K562 (cell line): ENCODE results near the gene EXOC4. TPM values are rescaled to one million over a fixed set of nuclear protein-coding genes. Genes with fewer than 3 reads are reported as not detected.

Source experiments
- ATAC-seq: fragments of 200-7000 bp; cut with Tn5 transposase; 3 replicates; pipeline ENCODE4 v1.9.1; 2020; ENCODE audit warnings: moderate library complexity
- BruUV-seq: library from RNA; stranded (reverse); fragments of 400-500 nt; replicated peaks from 2 replicates; lab custom pipeline; 2021; lab: Mats Ljungman, UMichigan
- CTCF ChIA-PET: fragments of 300-600 bp; formaldehyde crosslinking; extraction: SDS; loops from one replicate; lab custom pipeline; 2021; ENCODE audit warnings: low intra/inter-chr PET ratio; lab: Yijun Ruan, JAX
- POLR2A ChIA-PET: fragments of 300-600, 350-650 bp; sonication (Branson Sonifier 250); formaldehyde crosslinking; extraction: SDS; loops from one replicate; lab custom pipeline; 2021; ENCODE audit warnings: antibody characterized with exemption, inconsistent platforms; lab: Yijun Ruan, JAX
- DNase-seq, 4 experiments: peaks; one replicate each; pipeline versions ENCODE4 v3.0.0 to v3.0.0-alpha.2; 2011 to 2018; ENCODE audit warnings: low spot score in 3 of 4, mixed read lengths in 3 of 4; ENCODE audit errors: extremely low read depth in 1 of 4
- FAIRE-seq: peaks from 2 replicates; lab custom pipeline; 2011; peaks lifted over from hg19 to GRCh38; lab: Jason Lieb, UNC
- H2AFZ ChIP-seq: 2 replicates; pipeline ENCODE4 v1.6.0; 2011; ENCODE audit warnings: low read depth, low read length, control low read depth, inconsistent platforms
- H3K27ac ChIP-seq: fragments of 200-600 bp; 3 replicates; pipeline ENCODE4 v1.8.0; 2011; ENCODE audit warnings: low read depth, mild to moderate bottlenecking, control low read depth, inconsistent platforms, low read length, moderate library complexity, mixed read lengths; ENCODE audit errors: extremely low read depth
- H3K27me3 ChIP-seq, 2 experiments: fragments of 300-600 bp in 1 of 2; 2 replicates in 1 of 2; 3 replicates in 1 of 2; pipeline versions ENCODE4 v1.6.0 to v1.8.0; 2011; ENCODE audit warnings: inconsistent platforms in 2 of 2, low read length in 2 of 2, mild to moderate bottlenecking in 1 of 2, mixed read lengths in 1 of 2, moderate library complexity in 1 of 2; ENCODE audit not compliant: control insufficient read depth in 2 of 2, insufficient read depth in 2 of 2
- H3K36me3 ChIP-seq: fragments of 300-600 bp; 3 replicates; pipeline ENCODE4 v1.8.0; 2011; ENCODE audit warnings: mild to moderate bottlenecking, low read length, inconsistent platforms; ENCODE audit not compliant: control insufficient read depth, insufficient read depth
- H3K4me1 ChIP-seq, 2 experiments: fragments of 200-600 bp in 1 of 2; replicated peaks in 1 of 2; 2 replicates in 1 of 2; 3 replicates in 1 of 2; pipeline versions ENCODE4 v1.5.1 to v1.8.0; 2011; ENCODE audit warnings: inconsistent platforms in 2 of 2, low read length in 2 of 2, mild to moderate bottlenecking in 1 of 2, mixed read lengths in 1 of 2, moderate library complexity in 1 of 2; ENCODE audit not compliant: control insufficient read depth in 2 of 2, insufficient read depth in 2 of 2
- H3K4me2 ChIP-seq: 2 replicates; pipeline ENCODE4 v1.6.1; 2011; ENCODE audit warnings: low read length, control low read depth, inconsistent platforms, mixed read lengths; ENCODE audit not compliant: insufficient read depth
- H3K4me3 ChIP-seq: fragments of 200-600 bp; sonication (generic), shearing (Covaris generic); 2 replicates; pipeline ENCODE4 v1.5.1; 2016; ENCODE audit warnings: control low read depth, inconsistent platforms
- H3K79me2 ChIP-seq: fragments of 200-600 bp; 3 replicates; pipeline ENCODE4 v1.8.0; 2011; ENCODE audit warnings: low read length, inconsistent platforms; ENCODE audit not compliant: control insufficient read depth, insufficient read depth
- H3K9ac ChIP-seq, 2 experiments: 2 replicates each; pipeline versions ENCODE4 v1.6.0 to v1.6.1; 2011; ENCODE audit warnings: low read depth in 2 of 2, low read length in 2 of 2, control low read depth in 1 of 2, inconsistent platforms in 1 of 2, mild to moderate bottlenecking in 1 of 2, mixed read lengths in 1 of 2; ENCODE audit not compliant: insufficient read depth in 1 of 2
- H3K9me1 ChIP-seq: one replicate; pipeline ENCODE4 v1.6.0; 2011; ENCODE audit warnings: inconsistent platforms, mild to moderate bottlenecking, low read length, moderate library complexity; ENCODE audit not compliant: control insufficient read depth, insufficient read depth
- H3K9me3 ChIP-seq: replicated peaks from 2 replicates; pipeline ENCODE4 v1.5.1; 2011; ENCODE audit warnings: low read depth, low read length, inconsistent platforms; ENCODE audit not compliant: control insufficient read depth, insufficient read depth
- H4K20me1 ChIP-seq: replicated peaks from 2 replicates; pipeline ENCODE4 v1.6.1; 2011; ENCODE audit warnings: low read length, inconsistent platforms, mixed read lengths; ENCODE audit not compliant: control insufficient read depth, insufficient read depth
- ATF4 ChIP-seq: fragments of 450-650 bp; formaldehyde crosslinking; IDR thresholded peaks from 2 replicates; pipeline ENCODE4 v1.4.0; 2022; ENCODE audit warnings: mild to moderate bottlenecking, moderate library complexity
- BMI1 ChIP-seq: fragments of 150-350 bp; IDR thresholded peaks from 2 replicates; pipeline ENCODE4 v1.6.1; 2014; ENCODE audit warnings: low read length
- CEBPG ChIP-seq, 3 experiments: fragments of 200-800 bp in 1 of 3; sonication (Bioruptor generic) in 1 of 3; sonication (generic) in 1 of 3; formaldehyde crosslinking in 1 of 3; IDR thresholded peaks in 2 of 3; conservative IDR thresholded peaks in 1 of 3; 2 replicates each; pipeline versions ENCODE4 v1.6.1 to v1.8.0; 2016 to 2022; ENCODE audit warnings: missing compliant biosample characterization in 2 of 3, missing genetic modification characterization in 2 of 3, mild to moderate bottlenecking in 1 of 3, missing genetic modification reagents in 1 of 3
- E2F3 ChIP-seq: fragments of 250-450 bp; sonication (Bioruptor Pico); IDR thresholded peaks from 2 replicates; pipeline ENCODE4 v1.4.0; 2020; ENCODE audit warnings: mild to moderate bottlenecking
- KHSRP ChIP-seq: fragments of 450-650 bp; IDR thresholded peaks from 2 replicates; pipeline ENCODE4 v1.6.1; 2017
- KLF16 ChIP-seq: IDR thresholded peaks from 2 replicates; pipeline ENCODE4 v1.6.1; 2016; ENCODE audit warnings: antibody characterized with exemption
- PCBP1 ChIP-seq: fragments of 200-400 bp; formaldehyde crosslinking; IDR thresholded peaks from 2 replicates; pipeline ENCODE4 v1.6.1; 2018; ENCODE audit warnings: mild to moderate bottlenecking, low read depth, low read length; ENCODE audit not compliant: poor library complexity, severe bottlenecking
- RAD51 ChIP-seq: fragments of 450-650 bp; IDR thresholded peaks from 2 replicates; pipeline ENCODE4 v1.7.1; 2016; ENCODE audit warnings: low read depth, mild to moderate bottlenecking, borderline replicate concordance
- RUNX1 ChIP-seq: sonication (generic); IDR thresholded peaks from 2 replicates; pipeline ENCODE4 v1.6.1; 2016; ENCODE audit warnings: antibody characterized with exemption, low read depth
- SMAD2 ChIP-seq: fragments of 150-350 bp; IDR thresholded peaks from 2 replicates; pipeline ENCODE4 v1.6.1; 2014; ENCODE audit warnings: low read depth, mild to moderate bottlenecking, low read length
- TSHZ1 ChIP-seq: fragments of 250-450 bp; sonication (Bioruptor Pico); IDR thresholded peaks from 2 replicates; pipeline ENCODE4 v1.4.0; 2020; ENCODE audit warnings: mild to moderate bottlenecking, moderate library complexity
- ZBED1 ChIP-seq: IDR thresholded peaks from 2 replicates; pipeline ENCODE4 v1.6.1; 2014
- ZBTB1 ChIP-seq: sonication (generic); formaldehyde crosslinking; IDR thresholded peaks from 2 replicates; pipeline ENCODE4 v1.8.1; 2023; ENCODE audit warnings: missing genetic modification reagents, low read depth, mild to moderate bottlenecking, borderline replicate concordance
- ZC3H8 ChIP-seq: fragments of 450-650 bp; IDR thresholded peaks from 2 replicates; pipeline ENCODE4 v1.6.1; 2017
- ZFP91 ChIP-seq: sonication (generic); formaldehyde crosslinking; IDR thresholded peaks from 2 replicates; pipeline ENCODE4 v1.8.0; 2022; ENCODE audit warnings: mild to moderate bottlenecking, missing genetic modification reagents
- ZNF3 ChIP-seq: fragments of 250-450 bp; sonication (Bioruptor Pico); IDR thresholded peaks from 2 replicates; pipeline ENCODE4 v1.5.0; 2021; ENCODE audit warnings: mild to moderate bottlenecking, moderate library complexity
- ZNF699 ChIP-seq: fragments of 250-450 bp; sonication (Bioruptor Pico); IDR thresholded peaks from 2 replicates; pipeline ENCODE4 v1.8.0; 2021; ENCODE audit warnings: mild to moderate bottlenecking, moderate library complexity; ENCODE audit not compliant: insufficient replicate concordance
- WGBS: fragments of 100-300 bp; shearing (Covaris generic); methylation state at CpG from one replicate; pipeline ENCODE4 v1.1.6; 2016; ENCODE audit warnings: low coverage, mixed read lengths; ENCODE audit not compliant: insufficient coverage; ENCODE audit errors: missing lambda C conversion rate; 5-methylcytosine and 5-hydroxymethylcytosine counted together
- in situ Hi-C: fragments of 300-500 bp; cut with MboI; formaldehyde crosslinking; loops from 4 replicates; pipeline ENCODE4 v1.15.0; 2018; ENCODE audit warnings: inconsistent platforms, mixed read lengths
- intact Hi-C: fragments of 100-400 bp; cut with micrococcal nuclease; formaldehyde crosslinking; loops from 2 replicates; pipeline ENCODE4 v1.14.2; 2022
- polyA plus RNA-seq, 8 experiments: library from polyadenylated mRNA; depleted of rRNA in 4 of 8; stranded (reverse) in 5 of 8; unstranded in 3 of 8; fragments of >200 nt; fragmentation: Nextera tagmentation in 2 of 8; fragmentation: Illumina TruSeq in 1 of 8; extraction: Ambion mirVana in 2 of 8; extraction: Trizol in 1 of 8; gene quantifications; 2 replicates each; pipeline versions ENCODE4 v1.2.1 to v1.2.3, GENCODE V29; 2011 to 2014; ENCODE audit warnings: inconsistent platforms in 1 of 8, missing spikeins in 1 of 8
- total RNA-seq, 7 experiments: library from RNA; depleted of rRNA in 6 of 7; stranded (reverse); fragments of >200 nt in 6 of 7; fragmentation: Illumina TruSeq in 2 of 7; extraction: Trizol in 2 of 7; gene quantifications; 2 replicates each; pipeline versions ENCODE4 v1.2.1 to v1.2.3, GENCODE V29; 2011 to 2021; ENCODE audit warnings: low replicate concordance in 1 of 7

EXOC4 gene
- total and polyA plus RNA-seq, 9 of the 15 experiments (the other 6 are each of a cell fraction or from before 2014, with no cell fraction given), result 18.5 to 73.1 (median 46.6) TPM

GRCh38 chr7:133789974-133790373, 537.1 kb downstream of the EXOC4 start:
- ChIA-PET POLR2A (interaction anchor here (0.6 to 0.8 kb wide), 3 partner anchors 18 to 550 kb away, joined by 3 read pairs; no protein-coding TSS in a partner anchor), CTCF (no interaction called here)
- H3K79me2 ChIP-seq, result no peaks in the 10 kb centered on the region
- no peak for DNase-seq
- BruUV-seq, result no TSS peak
- no peaks in the 10 kb centered on the region for H3K9me3 ChIP-seq
- no peak overlapping the region for H3K4me3 ChIP-seq
- no peaks in the 10 kb centered on the region for H3K27me3 ChIP-seq
- intact Hi-C loops, result no loop called here
- in situ Hi-C loops, result no loop called here
- H4K20me1 ChIP-seq, result no peaks in the 10 kb centered on the region
- no peaks in the 10 kb centered on the region for H3K4me1 ChIP-seq
- no peak overlapping the region for H3K4me2 ChIP-seq
- no peak for ATAC-seq
- no peak overlapping the region for H3K27ac ChIP-seq
- no peaks in the 10 kb centered on the region for H3K9me1 ChIP-seq
- no peak overlapping the region for H3K9ac ChIP-seq
- WGBS, result 32% methylated on average over 3 of the region's 3 CpGs
- H3K36me3 ChIP-seq, result no peaks in the 10 kb centered on the region
- no peak for FAIRE-seq
- no peak overlapping the region for H2AFZ ChIP-seq
- TF ChIP-seq KHSRP (no peak), ZFP91 (no peak), PCBP1 (no peak), ZC3H8 (no peak), ZNF3 (CRISPR knock-in tag) (no peak), KLF16 (no peak), ATF4 (CRISPR knock-in tag) (no peak), BMI1 (no peak), E2F3 (CRISPR knock-in tag) (no peak), ZBED1 (no peak), RUNX1 (no peak), SMAD2 (no peak), RAD51 (no peak), TSHZ1 (no peak), CEBPG (CRISPR knock-in tag; IDR thresholded peaks at IDR 0.05) (no peak), CEBPG (tag; conservative IDR thresholded peaks at IDR 0.05 in 1 of 2, IDR thresholded peaks at IDR 0.05 in 1 of 2) (no peak), ZNF699 (CRISPR knock-in tag) (no peak), ZBTB1 (CRISPR knock-in tag) (no peak)
